GM12891 (cell line): Measurements from ENCODE around the gene TMCO4.

Experiments
- POLR2A ChIP-seq: IDR thresholded peaks from 2 replicates; pipeline ENCODE4 v1.6.1; 2011; ENCODE audit warnings: low read depth, low read length, control low read depth
- POLR2AphosphoS5 ChIP-seq: IDR thresholded peaks from 2 replicates; pipeline ENCODE4 v1.6.1; 2011; ENCODE audit warnings: low read depth, low read length, control low read depth

- no peak for TF ChIP-seq POLR2A
- no peak for TF ChIP-seq POLR2AphosphoS5
These were observed 91.1 kb downstream of the TMCO4 start for GRCh38 chr1:19708567-19709110.
